ENCODE results near the gene OLFM4. TPM values are rescaled to one million over a fixed set of nuclear protein-coding genes. Genes with fewer than 3 reads are reported as not detected.

Gene OLFM4
- total RNA-seq, 2 experiments from 2014 or later: not detected

GRCh38 chr13:53075356-53076041, 46.9 kb downstream of the OLFM4 start:
- H3K27ac ChIP-seq (ENCODE audit: low read depth in 1 of 2, low read length in 2 of 2): no peak overlapping the region
- Mint-ChIP-seq H3K9me3 (peaks cover 4% of the 10 kb centered on the region), H3K27me3 (no peaks in the 10 kb centered on the region), H3K4me1 (ENCODE audit: low read depth) (no peaks in the 10 kb centered on the region), H3K27ac (no peak overlapping the region), H3K36me3 (ENCODE audit: low read depth) (no peaks in the 10 kb centered on the region), H3K4me3 (no peak overlapping the region)
- no peaks in the 10 kb centered on the region for H3K4me1 ChIP-seq (ENCODE audit: insufficient read depth, low read length)
- no peaks in the 10 kb centered on the region for H3K9me3 ChIP-seq (ENCODE audit: control insufficient read depth in 1 of 2, insufficient read depth in 1 of 2, low read length in 2 of 2)
- POLR2A ChIA-PET: no interaction called here
- TF ChIP-seq CTCF (IDR thresholded peaks at IDR 0.05): no peak
- DNase-seq (no peak), ATAC-seq (ENCODE audit: poor library complexity) (no peak)
- intact Hi-C loops (cut with DNase I, micrococcal nuclease): no loop called here
- H3K36me3 ChIP-seq (ENCODE audit: insufficient read depth, low read length): no peaks in the 10 kb centered on the region
- CTCF ChIA-PET: no interaction called here
- no peaks in the 10 kb centered on the region for H3K27me3 ChIP-seq (ENCODE audit: control insufficient read depth in 1 of 2, insufficient read depth in 2 of 2, low read length in 2 of 2)
- H3K4me3 ChIP-seq (ENCODE audit: low read length): no peak overlapping the region

- Mint-ChIP-seq H3K27me3 (peaks cover 9% of the 10 kb centered on the region), H3K27ac (no peak overlapping the region), H3K4me3 (no peak overlapping the region), H3K4me1 (ENCODE audit: low read depth) (no peaks in the 10 kb centered on the region), H3K9me3 (peaks cover 4% of the 10 kb centered on the region), H3K36me3 (ENCODE audit: low read depth) (no peaks in the 10 kb centered on the region)
- Histone ChIP-seq H3K4me3 (ENCODE audit: low read length) (no peak overlapping the region), H3K27me3 (ENCODE audit: control insufficient read depth in 1 of 2, insufficient read depth in 2 of 2, low read length in 2 of 2) (no peaks in the 10 kb centered on the region), H3K4me1 (ENCODE audit: insufficient read depth, low read length) (no peaks in the 10 kb centered on the region), H3K9me3 (ENCODE audit: control insufficient read depth in 1 of 2, insufficient read depth in 1 of 2, low read length in 2 of 2) (no peaks in the 10 kb centered on the region), H3K27ac (ENCODE audit: low read depth in 1 of 2, low read length in 2 of 2) (no peak overlapping the region), H3K36me3 (ENCODE audit: insufficient read depth, low read length) (no peaks in the 10 kb centered on the region)
- no peak for TF ChIP-seq CTCF (IDR thresholded peaks at IDR 0.05)
- no peak for ATAC-seq (ENCODE audit: poor library complexity)
- POLR2A ChIA-PET: no interaction called here
- CTCF ChIA-PET: no interaction called here
- DNase-seq: no peak
- intact Hi-C loops (cut with DNase I, micrococcal nuclease): no loop called here
These were observed 51.1 kb downstream of the OLFM4 start for GRCh38 chr13:53079691-53080090.

GRCh38 chr13:53088871-53089270, 60.3 kb downstream of the OLFM4 start:
- intact Hi-C loops (cut with DNase I, micrococcal nuclease): no loop called here
- Mint-ChIP-seq H3K27ac (no peak overlapping the region), H3K9me3 (peaks cover 6% of the 10 kb centered on the region), H3K36me3 (ENCODE audit: low read depth) (no peaks in the 10 kb centered on the region), H3K27me3 (no peaks in the 10 kb centered on the region), H3K4me3 (no peak overlapping the region), H3K4me1 (ENCODE audit: low read depth) (no peaks in the 10 kb centered on the region)
- TF ChIP-seq CTCF (IDR thresholded peaks at IDR 0.05): no peak
- no peaks in the 10 kb centered on the region for H3K9me3 ChIP-seq (ENCODE audit: control insufficient read depth in 1 of 2, insufficient read depth in 1 of 2, low read length in 2 of 2)
- ATAC-seq (ENCODE audit: poor library complexity): no peak
- no peak overlapping the region for H3K27ac ChIP-seq (ENCODE audit: low read depth in 1 of 2, low read length in 2 of 2)
- ChIA-PET CTCF (no interaction called here), POLR2A (no interaction called here)
- no peak overlapping the region for H3K4me3 ChIP-seq (ENCODE audit: low read length)
- H3K27me3 ChIP-seq (ENCODE audit: control insufficient read depth in 1 of 2, insufficient read depth in 2 of 2, low read length in 2 of 2): no peaks in the 10 kb centered on the region
- no peaks in the 10 kb centered on the region for H3K36me3 ChIP-seq (ENCODE audit: insufficient read depth, low read length)
- no peaks in the 10 kb centered on the region for H3K4me1 ChIP-seq (ENCODE audit: insufficient read depth, low read length)
- DNase-seq: no peak

Measured in CD4-positive, alpha-beta T cell (primary cell).